Measurements from ENCODE around the gene PLOD2. TPM values are rescaled to one million over a fixed set of nuclear protein-coding genes. Genes with fewer than 3 reads are reported as not detected.

PLOD2 gene
- total and polyA plus RNA-seq, 5 donors from 2014 or later: 0.52 TPM; not detected in 4

- H3K27ac ChIP-seq (ENCODE audit: insufficient read depth, low read length, poor library complexity, severe bottlenecking): no peak overlapping the region
- H3K27me3 ChIP-seq (ENCODE audit: control insufficient read depth, insufficient read depth, low read length): no peaks in the 10 kb centered on the region
- no peaks in the 10 kb centered on the region for H3K9me3 ChIP-seq (ENCODE audit: control insufficient read depth in 2 of 2, low read length in 2 of 2)
- H3K4me3 Mint-ChIP-seq: no peak overlapping the region
- H3K36me3 Mint-ChIP-seq: no peaks in the 10 kb centered on the region
- no peaks in the 10 kb centered on the region for H3K4me1 ChIP-seq (ENCODE audit: control insufficient read depth, insufficient read depth, low read length, poor library complexity, severe bottlenecking)
- no peak overlapping the region for H3K4me3 ChIP-seq (ENCODE audit: low read depth, low read length)
- no peaks in the 10 kb centered on the region for H3K9me3 Mint-ChIP-seq
- DNase-seq (no peak), ATAC-seq (ENCODE audit: low read depth in 2 of 2) (no peak)
- H3K27me3 Mint-ChIP-seq: peaks cover 4% of the 10 kb centered on the region
- H3K4me1 Mint-ChIP-seq: no peaks in the 10 kb centered on the region
- H3K27ac Mint-ChIP-seq: no peak overlapping the region
- no peaks in the 10 kb centered on the region for H3K36me3 ChIP-seq (ENCODE audit: control insufficient read depth, insufficient read depth, low read length)
Measured at GRCh38 chr3:146136647-146137046, 24.3 kb downstream of the PLOD2 start.

- DNase-seq (no peak), ATAC-seq (ENCODE audit: low read depth in 2 of 2) (no peak)
- peaks cover 0 to 2% (median 0%) of the 10 kb centered on the region in 7 donors for H3K9me3 Mint-ChIP-seq
- no peak overlapping the region for H3K27ac Mint-ChIP-seq
- Histone ChIP-seq H3K36me3 (ENCODE audit: control insufficient read depth, insufficient read depth, low read length) (no peaks in the 10 kb centered on the region), H3K27me3 (ENCODE audit: control insufficient read depth, insufficient read depth, low read length) (no peaks in the 10 kb centered on the region), H3K4me3 (ENCODE audit: low read depth, low read length) (no peak overlapping the region), H3K4me1 (ENCODE audit: control insufficient read depth, insufficient read depth, low read length, poor library complexity, severe bottlenecking) (no peaks in the 10 kb centered on the region), H3K27ac (ENCODE audit: insufficient read depth, low read length, poor library complexity, severe bottlenecking) (no peak overlapping the region), H3K9me3 (ENCODE audit: control insufficient read depth in 2 of 2, low read length in 2 of 2) (no peaks in the 10 kb centered on the region)
- no peaks in the 10 kb centered on the region for H3K4me1 Mint-ChIP-seq
- no peak overlapping the region for H3K4me3 Mint-ChIP-seq
- no peaks in the 10 kb centered on the region for H3K36me3 Mint-ChIP-seq
- peaks cover 4% of the 10 kb centered on the region for H3K27me3 Mint-ChIP-seq
Measured at GRCh38 chr3:146134348-146135117, 26.5 kb downstream of the PLOD2 start.

GRCh38 chr3:146133441-146133840 lies 27.5 kb downstream of the PLOD2 start:
- Mint-ChIP-seq H3K27ac (no peak overlapping the region), H3K36me3 (no peaks in the 10 kb centered on the region), H3K9me3 (peaks cover 0 to 3% (median 0%) of the 10 kb centered on the region in 7 donors), H3K27me3 (peaks cover 4% of the 10 kb centered on the region), H3K4me3 (no peak overlapping the region), H3K4me1 (no peaks in the 10 kb centered on the region)
- Histone ChIP-seq H3K4me3 (ENCODE audit: low read depth, low read length) (no peak overlapping the region), H3K27me3 (ENCODE audit: control insufficient read depth, insufficient read depth, low read length) (no peaks in the 10 kb centered on the region), H3K36me3 (ENCODE audit: control insufficient read depth, insufficient read depth, low read length) (no peaks in the 10 kb centered on the region), H3K27ac (ENCODE audit: insufficient read depth, low read length, poor library complexity, severe bottlenecking) (no peak overlapping the region), H3K4me1 (ENCODE audit: control insufficient read depth, insufficient read depth, low read length, poor library complexity, severe bottlenecking) (no peaks in the 10 kb centered on the region), H3K9me3 (ENCODE audit: control insufficient read depth in 2 of 2, low read length in 2 of 2) (no peaks in the 10 kb centered on the region)
- no peak for ATAC-seq (ENCODE audit: low read depth in 2 of 2)
- no peak for DNase-seq

- Mint-ChIP-seq H3K27me3 (peaks cover 4% of the 10 kb centered on the region), H3K4me1 (no peaks in the 10 kb centered on the region), H3K36me3 (no peaks in the 10 kb centered on the region), H3K27ac (no peak overlapping the region), H3K9me3 (peaks cover 0 to 3% (median 0%) of the 10 kb centered on the region in 7 donors), H3K4me3 (no peak overlapping the region)
- H3K4me1 ChIP-seq (ENCODE audit: control insufficient read depth, insufficient read depth, low read length, poor library complexity, severe bottlenecking): no peaks in the 10 kb centered on the region
- ATAC-seq (ENCODE audit: low read depth in 2 of 2) (no peak), DNase-seq (no peak)
- H3K36me3 ChIP-seq (ENCODE audit: control insufficient read depth, insufficient read depth, low read length): no peaks in the 10 kb centered on the region
- H3K27ac ChIP-seq (ENCODE audit: insufficient read depth, low read length, poor library complexity, severe bottlenecking): no peak overlapping the region
- no peak overlapping the region for H3K4me3 ChIP-seq (ENCODE audit: low read depth, low read length)
- no peaks in the 10 kb centered on the region for H3K9me3 ChIP-seq (ENCODE audit: control insufficient read depth in 2 of 2, low read length in 2 of 2)
- H3K27me3 ChIP-seq (ENCODE audit: control insufficient read depth, insufficient read depth, low read length): no peaks in the 10 kb centered on the region
Measured at GRCh38 chr3:146131616-146132410, 29.2 kb downstream of the PLOD2 start.

- ATAC-seq (ENCODE audit: low read depth in 2 of 2): no peak
- no peak for DNase-seq
- no peak overlapping the region for H3K4me3 ChIP-seq (ENCODE audit: low read depth, low read length)
Measured at GRCh38 chr3:146130881-146131371, 30.1 kb downstream of the PLOD2 start.

GRCh38 chr3:146129750-146130149 lies 31.2 kb downstream of the PLOD2 start:
- H3K9me3 Mint-ChIP-seq: peaks cover 0 to 3% (median 0%) of the 10 kb centered on the region in 7 donors
- no peak for ATAC-seq (ENCODE audit: low read depth in 2 of 2)
- H3K4me1 ChIP-seq (ENCODE audit: control insufficient read depth, insufficient read depth, low read length, poor library complexity, severe bottlenecking): no peaks in the 10 kb centered on the region
- H3K27me3 ChIP-seq (ENCODE audit: control insufficient read depth, insufficient read depth, low read length): no peaks in the 10 kb centered on the region
- peaks cover 4% of the 10 kb centered on the region for H3K27me3 Mint-ChIP-seq
- H3K27ac ChIP-seq (ENCODE audit: insufficient read depth, low read length, poor library complexity, severe bottlenecking): no peak overlapping the region
- H3K36me3 Mint-ChIP-seq: no peaks in the 10 kb centered on the region
- no peaks in the 10 kb centered on the region for H3K4me1 Mint-ChIP-seq
- DNase-seq: no peak
- no peaks in the 10 kb centered on the region for H3K9me3 ChIP-seq (ENCODE audit: control insufficient read depth in 2 of 2, low read length in 2 of 2)
- H3K4me3 ChIP-seq (ENCODE audit: low read depth, low read length): no peak overlapping the region
- no peak overlapping the region for H3K27ac Mint-ChIP-seq
- H3K4me3 Mint-ChIP-seq: no peak overlapping the region
- no peaks in the 10 kb centered on the region for H3K36me3 ChIP-seq (ENCODE audit: control insufficient read depth, insufficient read depth, low read length)

More at GRCh38 chr3:146130881-146131371, 30.1 kb downstream of the PLOD2 start:
- Histone ChIP-seq H3K9me3 (ENCODE audit: control insufficient read depth in 2 of 2, low read length in 2 of 2) (no peaks in the 10 kb centered on the region), H3K36me3 (ENCODE audit: control insufficient read depth, insufficient read depth, low read length) (no peaks in the 10 kb centered on the region), H3K27ac (ENCODE audit: insufficient read depth, low read length, poor library complexity, severe bottlenecking) (no peak overlapping the region), H3K27me3 (ENCODE audit: control insufficient read depth, insufficient read depth, low read length) (no peaks in the 10 kb centered on the region), H3K4me1 (ENCODE audit: control insufficient read depth, insufficient read depth, low read length, poor library complexity, severe bottlenecking) (no peaks in the 10 kb centered on the region)
- Mint-ChIP-seq H3K27ac (no peak overlapping the region), H3K27me3 (peaks cover 4% of the 10 kb centered on the region), H3K4me3 (no peak overlapping the region), H3K4me1 (no peaks in the 10 kb centered on the region), H3K9me3 (peaks cover 0 to 3% (median 0%) of the 10 kb centered on the region in 7 donors), H3K36me3 (no peaks in the 10 kb centered on the region)

- Histone ChIP-seq H3K27me3 (ENCODE audit: control insufficient read depth, insufficient read depth, low read length) (no peaks in the 10 kb centered on the region), H3K36me3 (ENCODE audit: control insufficient read depth, insufficient read depth, low read length) (no peaks in the 10 kb centered on the region), H3K4me1 (ENCODE audit: control insufficient read depth, insufficient read depth, low read length, poor library complexity, severe bottlenecking) (no peaks in the 10 kb centered on the region), H3K9me3 (ENCODE audit: control insufficient read depth in 2 of 2, low read length in 2 of 2) (no peaks in the 10 kb centered on the region), H3K27ac (ENCODE audit: insufficient read depth, low read length, poor library complexity, severe bottlenecking) (no peak overlapping the region), H3K4me3 (ENCODE audit: low read depth, low read length) (no peak overlapping the region)
- H3K27ac Mint-ChIP-seq: no peak overlapping the region
- H3K27me3 Mint-ChIP-seq: peaks cover 4% of the 10 kb centered on the region
- DNase-seq (no peak), ATAC-seq (ENCODE audit: low read depth in 2 of 2) (no peak)
- no peaks in the 10 kb centered on the region for H3K4me1 Mint-ChIP-seq
- H3K9me3 Mint-ChIP-seq: peaks cover 0 to 4% (median 0%) of the 10 kb centered on the region in 7 donors
- no peak overlapping the region for H3K4me3 Mint-ChIP-seq
- no peaks in the 10 kb centered on the region for H3K36me3 Mint-ChIP-seq
Measured at GRCh38 chr3:146128939-146129338, 32.0 kb downstream of the PLOD2 start.
